ENCODE results near the gene FAM151B.

Gene FAM151B

GRCh38 chr5:80590766-80591165 is 102.9 kb downstream of the FAM151B start:
- Histone ChIP-seq H3K9me3 (ENCODE audit: insufficient read depth, low read depth, low read length) (peaks cover 2% of the 10 kb centered on the region), H3K27ac (ENCODE audit: low read depth, low read length) (no peak overlapping the region), H3K79me2 (ENCODE audit: control insufficient read depth, insufficient read depth, low read length, poor library complexity) (no peaks in the 10 kb centered on the region), H3K18ac (ENCODE audit: low read length) (no peak overlapping the region), H3K23ac (ENCODE audit: low read length) (no peak overlapping the region), H4K91ac (ENCODE audit: low read depth, low read length) (no peak overlapping the region), H3K4me2 (ENCODE audit: low read length) (no peak overlapping the region), H4K12ac (ENCODE audit: low read depth, low read length) (no peak overlapping the region), H3K27me3 (ENCODE audit: insufficient read depth, low read length) (no peaks in the 10 kb centered on the region), H2AFZ (ENCODE audit: insufficient read depth, low read length, poor library complexity) (no peak overlapping the region), H3K4me1 (ENCODE audit: control insufficient read depth in 1 of 2, insufficient read depth in 2 of 2, low read length in 2 of 2) (no peaks in the 10 kb centered on the region), H2BK5ac (ENCODE audit: low read depth, low read length, poor library complexity) (no peak overlapping the region), H3K4ac (ENCODE audit: low read depth, low read length) (no peak overlapping the region), H4K8ac (ENCODE audit: low read depth, low read length) (no peak overlapping the region), H2BK120ac (ENCODE audit: insufficient read depth, low read length, poor library complexity) (no peak overlapping the region), H3K36me3 (ENCODE audit: control insufficient read depth in 1 of 2, insufficient read depth in 2 of 2, low read length in 2 of 2) (no peaks in the 10 kb centered on the region), H3K79me1 (ENCODE audit: low read length) (no peaks in the 10 kb centered on the region), H2AK5ac (ENCODE audit: low read length) (no peak overlapping the region), H3K4me3 (ENCODE audit: low read depth, low read length) (no peak overlapping the region), H3K14ac (ENCODE audit: low read length) (no peak overlapping the region), H3K9ac (ENCODE audit: low read length) (no peak overlapping the region), H2BK12ac (ENCODE audit: low read length) (no peak overlapping the region)
- WGBS (ENCODE audit: extremely low coverage, insufficient coverage, insufficient read length): no CpG with 5 or more reads among the region's 5 CpGs
- no peak for DNase-seq

- whole genome bisulfite sequencing (ENCODE audit: extremely low coverage, insufficient coverage, insufficient read length): no CpG with 5 or more reads among the region's 3 CpGs
- H3K4me1 ChIP-seq (ENCODE audit: control insufficient read depth in 1 of 2, insufficient read depth in 2 of 2, low read length in 2 of 2): no peaks in the 10 kb centered on the region
- no peak overlapping the region for H2BK5ac ChIP-seq (ENCODE audit: low read depth, low read length, poor library complexity)
- no peak for DNase-seq
- no peak overlapping the region for H3K4me3 ChIP-seq (ENCODE audit: low read depth, low read length)
- H3K27ac ChIP-seq (ENCODE audit: low read depth, low read length): no peak overlapping the region
- H3K4me2 ChIP-seq (ENCODE audit: low read length): no peak overlapping the region
- no peak overlapping the region for H2BK120ac ChIP-seq (ENCODE audit: insufficient read depth, low read length, poor library complexity)
- H3K9ac ChIP-seq (ENCODE audit: low read length): no peak overlapping the region
- H3K27me3 ChIP-seq (ENCODE audit: insufficient read depth, low read length): no peaks in the 10 kb centered on the region
- H2AK5ac ChIP-seq (ENCODE audit: low read length): no peak overlapping the region
- H3K9me3 ChIP-seq (ENCODE audit: insufficient read depth, low read depth, low read length): peaks cover 2% of the 10 kb centered on the region
- no peak overlapping the region for H4K8ac ChIP-seq (ENCODE audit: low read depth, low read length)
- H4K91ac ChIP-seq (ENCODE audit: low read depth, low read length): no peak overlapping the region
- no peak overlapping the region for H3K18ac ChIP-seq (ENCODE audit: low read length)
- no peak overlapping the region for H4K12ac ChIP-seq (ENCODE audit: low read depth, low read length)
- H3K23ac ChIP-seq (ENCODE audit: low read length): no peak overlapping the region
- H3K36me3 ChIP-seq (ENCODE audit: control insufficient read depth in 1 of 2, insufficient read depth in 2 of 2, low read length in 2 of 2): no peaks in the 10 kb centered on the region
- no peak overlapping the region for H2AFZ ChIP-seq (ENCODE audit: insufficient read depth, low read length, poor library complexity)
- H3K14ac ChIP-seq (ENCODE audit: low read length): no peak overlapping the region
- no peak overlapping the region for H2BK12ac ChIP-seq (ENCODE audit: low read length)
- H3K4ac ChIP-seq (ENCODE audit: low read depth, low read length): no peak overlapping the region
- H3K79me1 ChIP-seq (ENCODE audit: low read length): no peaks in the 10 kb centered on the region
- no peaks in the 10 kb centered on the region for H3K79me2 ChIP-seq (ENCODE audit: control insufficient read depth, insufficient read depth, low read length, poor library complexity)
These were observed 103.5 kb downstream of the FAM151B start for GRCh38 chr5:80591352-80591751.

- Histone ChIP-seq H4K8ac (ENCODE audit: low read depth, low read length) (no peak overlapping the region), H3K27me3 (ENCODE audit: insufficient read depth, low read length) (no peaks in the 10 kb centered on the region), H3K36me3 (ENCODE audit: control insufficient read depth in 1 of 2, insufficient read depth in 2 of 2, low read length in 2 of 2) (no peaks in the 10 kb centered on the region), H3K4ac (ENCODE audit: low read depth, low read length) (no peak overlapping the region), H3K14ac (ENCODE audit: low read length) (no peak overlapping the region), H3K79me2 (ENCODE audit: control insufficient read depth, insufficient read depth, low read length, poor library complexity) (no peaks in the 10 kb centered on the region), H4K91ac (ENCODE audit: low read depth, low read length) (no peak overlapping the region), H2AFZ (ENCODE audit: insufficient read depth, low read length, poor library complexity) (no peak overlapping the region), H3K18ac (ENCODE audit: low read length) (no peak overlapping the region), H2AK5ac (ENCODE audit: low read length) (no peak overlapping the region), H3K4me3 (ENCODE audit: low read depth, low read length) (no peak overlapping the region), H3K79me1 (ENCODE audit: low read length) (no peaks in the 10 kb centered on the region), H3K27ac (ENCODE audit: low read depth, low read length) (no peak overlapping the region), H3K4me2 (ENCODE audit: low read length) (no peak overlapping the region), H4K12ac (ENCODE audit: low read depth, low read length) (no peak overlapping the region), H3K9ac (ENCODE audit: low read length) (no peak overlapping the region), H3K23ac (ENCODE audit: low read length) (no peak overlapping the region), H3K9me3 (ENCODE audit: insufficient read depth, low read depth, low read length) (peaks cover 2% of the 10 kb centered on the region), H2BK120ac (ENCODE audit: insufficient read depth, low read length, poor library complexity) (no peak overlapping the region), H2BK5ac (ENCODE audit: low read depth, low read length, poor library complexity) (no peak overlapping the region), H3K4me1 (ENCODE audit: control insufficient read depth in 1 of 2, insufficient read depth in 2 of 2, low read length in 2 of 2) (no peaks in the 10 kb centered on the region), H2BK12ac (ENCODE audit: low read length) (no peak overlapping the region)
- no CpG with 5 or more reads among the region's 1 CpG for WGBS (ENCODE audit: extremely low coverage, insufficient coverage, insufficient read length)
- DNase-seq: peak in 1 of 2 donors; percentile 5
These were observed 104.2 kb downstream of the FAM151B start for GRCh38 chr5:80592105-80592504.

Measured in trophoblast cell (in vitro differentiated cells and primary cell).